Fibroblast of lung (primary cell): ENCODE data around the gene TNFRSF11A. TPM values are rescaled to one million over a fixed set of nuclear protein-coding genes. Genes with fewer than 3 reads are reported as not detected.

Source experiments
- DNase-seq, 2 donors: peaks; one replicate each; pipeline versions ENCODE4 v3.0.0 to v3.0.0-alpha.2; 2010; ENCODE audit warnings: low read depth in 2 of 2
- H2AFZ ChIP-seq: 2 replicates; pipeline ENCODE4 v1.5.1; 2012; ENCODE audit warnings: low read length, control low read depth, inconsistent platforms
- H3K27ac ChIP-seq: 2 replicates; pipeline ENCODE4 v1.5.1; 2011; ENCODE audit warnings: low read length, control low read depth; ENCODE audit not compliant: insufficient read depth
- H3K27me3 ChIP-seq: 2 replicates; pipeline ENCODE4 v1.5.1; 2011; ENCODE audit warnings: mild to moderate bottlenecking, low read length; ENCODE audit not compliant: control insufficient read depth, insufficient read depth
- H3K36me3 ChIP-seq: 2 replicates; pipeline ENCODE4 v1.5.1; 2011; ENCODE audit warnings: low read length; ENCODE audit not compliant: control insufficient read depth, insufficient read depth
- H3K4me1 ChIP-seq: 2 replicates; pipeline ENCODE4 v1.5.1; 2011; ENCODE audit warnings: low read length; ENCODE audit not compliant: control insufficient read depth, insufficient read depth; ENCODE audit errors: extremely low read depth
- H3K4me2 ChIP-seq: 2 replicates; pipeline ENCODE4 v1.5.1; 2011; ENCODE audit warnings: low read length, control low read depth; ENCODE audit not compliant: insufficient read depth; ENCODE audit errors: extremely low read depth
- H3K4me3 ChIP-seq, 4 experiments: fragments of 200-600 bp in 1 of 4; sonication (generic) in 1 of 4; replicated peaks in 1 of 4; 2 replicates each; pipeline ENCODE4 v1.5.1; 2011 to 2016; ENCODE audit warnings: low read length in 4 of 4, low read depth in 3 of 4, mild to moderate bottlenecking in 3 of 4, control low read depth in 2 of 4, inconsistent platforms in 1 of 4, mixed read lengths in 1 of 4; ENCODE audit not compliant: insufficient read depth in 1 of 4; ENCODE audit errors: control extremely low read depth in 1 of 4
- H3K79me2 ChIP-seq: 2 replicates; pipeline ENCODE4 v1.5.1; 2012; ENCODE audit warnings: mild to moderate bottlenecking, low read length, inconsistent platforms; ENCODE audit not compliant: control insufficient read depth, insufficient read depth
- H3K9ac ChIP-seq: 2 replicates; pipeline ENCODE4 v1.5.1; 2011; ENCODE audit warnings: mild to moderate bottlenecking, low read length, control low read depth; ENCODE audit not compliant: insufficient read depth
- H3K9me3 ChIP-seq: 2 replicates; pipeline ENCODE4 v1.5.1; 2012; ENCODE audit warnings: low read depth, low read length; ENCODE audit not compliant: control insufficient read depth, insufficient read depth
- H4K20me1 ChIP-seq: 2 replicates; pipeline ENCODE4 v1.5.1; 2011; ENCODE audit warnings: low read length; ENCODE audit not compliant: control insufficient read depth, insufficient read depth; ENCODE audit errors: extremely low read depth
- CTCF ChIP-seq, 2 donors: IDR thresholded peaks in 1 of 2; conservative IDR thresholded peaks in 1 of 2; 1 replicate in 1 of 2; 2 replicates in 1 of 2; pipeline ENCODE4 v1.5.1; 2011 to 2012; ENCODE audit warnings: low read length in 2 of 2, control low read depth in 1 of 2, inconsistent platforms in 1 of 2, low read depth in 1 of 2, mild to moderate bottlenecking in 1 of 2
- EZH2 ChIP-seq: IDR thresholded peaks from 2 replicates; pipeline ENCODE4 v1.5.1; 2012; ENCODE audit warnings: low read length, control low read depth, mild to moderate bottlenecking; ENCODE audit errors: missing control alignments
- polyA plus RNA-seq, 2 donors: library from polyadenylated mRNA; depleted of rRNA in 1 of 2; stranded (reverse) in 1 of 2; unstranded in 1 of 2; fragments of >200 nt; gene quantifications; 2 replicates each; pipeline ENCODE4 v1.2.1, GENCODE V29; 2011 to 2012; ENCODE audit warnings: missing spikeins in 1 of 2
- total RNA-seq: library from RNA; depleted of rRNA; stranded (reverse); fragments of >200 nt; gene quantifications from 2 replicates; pipeline ENCODE4 v1.2.1, GENCODE V29; 2014

TNFRSF11A gene
- total and polyA plus RNA-seq, 2 donors (not counting 1 experiment from before 2014, with no cell fraction given): 0.11 to 0.66 TPM

GRCh38 chr18:62294073-62294472 lies 31.0 kb upstream of the TNFRSF11A start:
- Histone ChIP-seq H3K27me3 (no peaks in the 10 kb centered on the region), H3K36me3 (peaks cover 1% of the 10 kb centered on the region), H2AFZ (no peak overlapping the region), H3K79me2 (no peaks in the 10 kb centered on the region), H4K20me1 (no peaks in the 10 kb centered on the region), H3K9ac (no peak overlapping the region), H3K4me2 (no peak overlapping the region), H3K4me1 (no peaks in the 10 kb centered on the region), H3K27ac (no peak overlapping the region), H3K9me3 (no peaks in the 10 kb centered on the region), H3K4me3 (no peak overlapping the region)
- no peak for DNase-seq
- TF ChIP-seq EZH2 (no peak), CTCF (conservative IDR thresholded peaks at IDR 0.05 in 1 of 2, IDR thresholded peaks at IDR 0.05 in 1 of 2; ENCODE audit: low read depth in 1 of 2, low read length in 2 of 2) (no peak)

DNA sequence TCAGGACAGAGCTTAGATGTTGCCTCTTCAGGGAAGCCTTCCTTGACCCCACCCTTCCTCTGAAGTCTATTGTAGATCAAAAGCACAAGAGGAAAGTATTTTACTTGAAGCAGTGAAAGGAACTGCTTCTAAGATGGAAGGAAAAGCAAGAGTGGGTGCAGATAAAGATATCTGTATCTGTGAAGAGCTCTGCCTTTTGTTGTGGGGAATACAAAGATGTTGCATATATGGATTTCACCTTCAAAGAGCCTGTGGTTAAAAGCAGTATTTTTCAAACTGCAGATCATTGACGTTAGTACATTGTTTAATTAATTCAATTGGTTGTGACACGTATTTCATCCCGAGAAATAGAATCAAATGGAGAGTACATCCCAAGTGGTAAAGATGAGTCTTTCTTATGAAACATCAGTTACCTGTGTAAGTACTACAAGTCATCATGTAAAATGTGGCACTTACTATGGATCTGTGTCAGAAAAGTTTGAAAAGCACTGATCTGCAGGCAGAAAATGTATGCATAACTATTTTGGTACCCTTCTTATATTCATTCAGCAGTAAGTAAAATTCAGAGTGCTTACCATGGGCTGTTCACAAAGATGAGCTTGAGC lies 24.6 kb upstream of the TNFRSF11A start:
- no peak overlapping the region for H3K9ac ChIP-seq
- no peak overlapping the region for H3K4me2 ChIP-seq
- no peaks in the 10 kb centered on the region for H3K79me2 ChIP-seq
- H3K36me3 ChIP-seq: peaks cover 4% of the 10 kb centered on the region
- no peaks in the 10 kb centered on the region for H3K27me3 ChIP-seq
- TF ChIP-seq EZH2 (no peak), CTCF (conservative IDR thresholded peaks at IDR 0.05 in 1 of 2, IDR thresholded peaks at IDR 0.05 in 1 of 2; ENCODE audit: low read depth in 1 of 2, low read length in 2 of 2) (no peak)
- no peak overlapping the region for H3K4me3 ChIP-seq
- no peaks in the 10 kb centered on the region for H3K9me3 ChIP-seq
- H3K4me1 ChIP-seq: no peaks in the 10 kb centered on the region
- no peak overlapping the region for H2AFZ ChIP-seq
- DNase-seq: no peak
- H4K20me1 ChIP-seq: no peaks in the 10 kb centered on the region
- H3K27ac ChIP-seq: no peak overlapping the region

- no peaks in the 10 kb centered on the region for H3K4me1 ChIP-seq
- H4K20me1 ChIP-seq: no peaks in the 10 kb centered on the region
- no peak overlapping the region for H3K4me3 ChIP-seq
- peaks cover 4% of the 10 kb centered on the region for H3K36me3 ChIP-seq
- no peak for TF ChIP-seq EZH2
- TF ChIP-seq CTCF (conservative IDR thresholded peaks at IDR 0.05 in 1 of 2, IDR thresholded peaks at IDR 0.05 in 1 of 2; ENCODE audit: low read depth in 1 of 2, low read length in 2 of 2): no peak
- H3K4me2 ChIP-seq: no peak overlapping the region
- no peak overlapping the region for H3K9ac ChIP-seq
- DNase-seq: no peak
- no peaks in the 10 kb centered on the region for H3K27me3 ChIP-seq
- H2AFZ ChIP-seq: no peak overlapping the region
- H3K27ac ChIP-seq: no peak overlapping the region
- H3K79me2 ChIP-seq: no peaks in the 10 kb centered on the region
- no peaks in the 10 kb centered on the region for H3K9me3 ChIP-seq
Observed at GRCh38 chr18:62301322-62301721, 23.8 kb upstream of the TNFRSF11A start.
